ENCODE data around the gene ANO1.

ANO1 gene

GRCh38 chr11:70233511-70233934, 155.4 kb downstream of the ANO1 start:
- in situ Hi-C loops (cut with MboI; ENCODE audit: low sequenced_read_pairs): no loop called here

GRCh38 chr11:70233962-70234361, 155.8 kb downstream of the ANO1 start:
- in situ Hi-C loops (cut with MboI; ENCODE audit: low sequenced_read_pairs): no loop called here

Data from hTERT RPE-1 (cell line).